ENCODE data around the gene ORM1. TPM values are rescaled to one million over a fixed set of nuclear protein-coding genes. Genes with fewer than 3 reads are reported as not detected.
"Not testable (repeated sequence)": the region's sequence is repeated elsewhere in the genome, so short reads cannot be mapped to it uniquely, and the experiment has no call there.

Gene ORM1
- total RNA-seq (10 to 100 TPM in 1 of 7 donors, 1 to 10 TPM in 1, under 1 TPM in 2, not detected in 3; 0.30 to 11.9 (median 1.8) TPM), polyA plus RNA-seq (1 to 10 TPM in 1 of 2 donors, not detected in 1; 2.1 TPM)
- long read RNA-seq, donor 1 = 0 reads
- long read RNA-seq, donor 2 = 0 reads
- long read RNA-seq, donor 3 = 0 reads

DNA sequence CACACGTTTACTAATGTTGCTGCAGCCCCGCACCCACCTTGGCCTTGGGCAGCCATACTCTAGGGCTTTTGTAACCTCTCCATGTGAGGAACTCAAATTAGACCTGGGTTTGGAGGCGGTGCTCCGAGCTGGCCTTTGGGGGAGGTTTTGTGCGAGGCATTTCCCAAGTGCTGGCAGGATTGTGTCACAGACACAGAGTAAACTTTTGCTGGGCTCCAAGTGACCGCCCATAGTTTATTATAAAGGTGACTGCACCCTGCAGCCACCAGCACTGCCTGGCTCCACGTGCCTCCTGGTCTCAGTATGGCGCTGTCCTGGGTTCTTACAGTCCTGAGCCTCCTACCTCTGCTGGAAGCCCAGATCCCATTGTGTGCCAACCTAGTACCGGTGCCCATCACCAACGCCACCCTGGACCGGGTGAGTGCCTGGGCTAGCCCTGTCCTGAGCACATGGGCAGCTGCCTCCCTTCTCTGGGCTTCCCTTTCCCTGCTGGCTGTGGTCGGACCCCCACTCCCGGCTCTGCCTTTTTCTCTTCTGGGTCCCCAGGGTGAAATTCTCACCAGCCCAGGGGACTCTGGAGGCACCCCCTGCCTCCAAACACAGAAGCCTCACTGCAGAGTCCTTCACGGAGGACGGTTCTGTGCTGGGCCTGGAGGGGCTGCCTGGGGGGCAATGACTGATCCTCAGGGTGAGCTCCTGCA, at the start of gene ORM1:
TSS of gene ORM1 (plus strand) at position 268 of the 701 bp plus-strand sequence. CDS start at position 304, 36 bp downstream.
- WGBS, 3 donors = 63 to 100% (median 67%) methylated on average over 2 to 6 of the region's 15 CpGs
- H3K27me3 ChIP-seq; DNase-seq; H3K27ac ChIP-seq; H3K4me3 ChIP-seq; intact Hi-C loops (cut with DNase I); H3K4me1 ChIP-seq (ENCODE audit: insufficient read depth); H3K9me3 ChIP-seq; H3K36me3 ChIP-seq: not testable (repeated sequence)

GRCh38 chr9:114273461-114273881, 49.4 kb upstream of the ORM1 start:
- Histone ChIP-seq H3K9me3 (no peaks in the 10 kb centered on the region), H3K4me1 (ENCODE audit: insufficient read depth) (peaks cover 5% of the 10 kb centered on the region), H3K36me3 (no peaks in the 10 kb centered on the region), H3K4me3 (no peak overlapping the region), H3K27ac (no peak overlapping the region), H3K27me3 (no peaks in the 10 kb centered on the region)
- TF ChIP-seq, protein P1, sequence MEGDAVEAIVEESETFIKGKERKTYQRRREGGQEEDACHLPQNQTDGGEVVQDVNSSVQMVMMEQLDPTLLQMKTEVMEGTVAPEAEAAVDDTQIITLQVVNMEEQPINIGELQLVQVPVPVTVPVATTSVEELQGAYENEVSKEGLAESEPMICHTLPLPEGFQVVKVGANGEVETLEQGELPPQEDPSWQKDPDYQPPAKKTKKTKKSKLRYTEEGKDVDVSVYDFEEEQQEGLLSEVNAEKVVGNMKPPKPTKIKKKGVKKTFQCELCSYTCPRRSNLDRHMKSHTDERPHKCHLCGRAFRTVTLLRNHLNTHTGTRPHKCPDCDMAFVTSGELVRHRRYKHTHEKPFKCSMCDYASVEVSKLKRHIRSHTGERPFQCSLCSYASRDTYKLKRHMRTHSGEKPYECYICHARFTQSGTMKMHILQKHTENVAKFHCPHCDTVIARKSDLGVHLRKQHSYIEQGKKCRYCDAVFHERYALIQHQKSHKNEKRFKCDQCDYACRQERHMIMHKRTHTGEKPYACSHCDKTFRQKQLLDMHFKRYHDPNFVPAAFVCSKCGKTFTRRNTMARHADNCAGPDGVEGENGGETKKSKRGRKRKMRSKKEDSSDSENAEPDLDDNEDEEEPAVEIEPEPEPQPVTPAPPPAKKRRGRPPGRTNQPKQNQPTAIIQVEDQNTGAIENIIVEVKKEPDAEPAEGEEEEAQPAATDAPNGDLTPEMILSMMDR (IDR thresholded peaks at IDR 0.05) = no peak
- TF ChIP-seq EP300 (IDR thresholded peaks at IDR 0.05) = no peak
- no peak for TF ChIP-seq POLR2A (IDR thresholded peaks at IDR 0.05)
- WGBS, 3 donors = 93 to 96% (median 95%) methylated on average over 7 of the region's 7 CpGs
- peak in 4 of 5 donors; percentile 3 to 29 (median 8) for DNase-seq
- intact Hi-C loops (cut with DNase I) = no loop called here

DNA sequence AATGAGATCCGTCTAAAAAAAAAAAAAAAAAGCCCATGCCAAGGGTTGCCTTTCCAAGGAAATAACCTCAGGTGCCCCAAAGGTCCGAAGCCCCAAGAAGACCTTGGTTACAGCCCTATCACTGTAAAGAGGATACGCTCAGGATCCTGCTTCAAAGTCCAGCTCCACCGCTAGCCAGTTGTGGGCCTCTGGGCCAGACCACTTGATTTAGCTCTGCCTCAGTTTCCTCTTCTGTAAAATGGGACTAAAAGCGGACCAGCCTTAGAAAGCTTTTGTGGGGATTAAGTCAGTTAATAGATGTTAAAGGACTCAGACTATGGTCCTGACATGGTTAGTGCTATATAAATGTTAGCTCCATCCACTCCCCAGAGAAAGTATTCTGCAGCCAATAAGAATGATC, 48.7 kb upstream of the ORM1 start:
- H3K27ac ChIP-seq = no peak overlapping the region
- H3K9me3 ChIP-seq = no peaks in the 10 kb centered on the region
- TF ChIP-seq POLR2A (IDR thresholded peaks at IDR 0.05) = no peak
- TF ChIP-seq EP300 (IDR thresholded peaks at IDR 0.05) = no peak
- TF ChIP-seq, protein P1 (IDR thresholded peaks at IDR 0.05) = no peak
- no peaks in the 10 kb centered on the region for H3K27me3 ChIP-seq
- 88 to 95% (median 94%) methylated on average over 5 of the region's 5 CpGs for WGBS, 3 donors
- peaks cover 5% of the 10 kb centered on the region for H3K4me1 ChIP-seq (ENCODE audit: insufficient read depth)
- no peak overlapping the region for H3K4me3 ChIP-seq
- intact Hi-C loops (cut with DNase I) = no loop called here
- H3K36me3 ChIP-seq = no peaks in the 10 kb centered on the region
- peak in 3 of 5 donors; percentile 2 to 8 (median 4) for DNase-seq

- Histone ChIP-seq H3K4me1 (ENCODE audit: insufficient read depth) (peaks cover 5% of the 10 kb centered on the region), H3K36me3 (no peaks in the 10 kb centered on the region), H3K27ac (no peak overlapping the region), H3K4me3 (no peak overlapping the region), H3K27me3 (no peaks in the 10 kb centered on the region), H3K9me3 (no peaks in the 10 kb centered on the region)
- intact Hi-C loops (cut with DNase I) = no loop called here
- 88 to 91% (median 89%) methylated on average over 15 of the region's 15 CpGs for WGBS, 3 donors
- no peak for TF ChIP-seq EP300 (IDR thresholded peaks at IDR 0.05)
- TF ChIP-seq POLR2A (IDR thresholded peaks at IDR 0.05) = no peak
- TF ChIP-seq, protein P1 (IDR thresholded peaks at IDR 0.05) = no peak
- peak; percentile 14 to 36 (median 19) for DNase-seq
Measured at GRCh38 chr9:114275246-114276004, 47.5 kb upstream of the ORM1 start.
